SU-DHL-6 (cell line): Measurements from ENCODE around the gene GTF2H1.

Source experiments
- EZH2phosphoT487 ChIP-seq: fragments of 200-600 bp; sonication (generic), shearing (Covaris generic); conservative IDR thresholded peaks from 2 replicates; pipeline ENCODE4 v1.6.1; 2018; ENCODE audit warnings: mild to moderate bottlenecking, antibody characterized with exemption, low read length, moderate library complexity, mixed read lengths
- TF ChIP-seq, protein P1 (sequence below): fragments of 200-600 bp; sonication (generic); IDR thresholded peaks from one replicate; pipeline ENCODE4 v1.5.1; 2017; ENCODE audit warnings: antibody characterized with exemption, mild to moderate bottlenecking, low read length, moderate library complexity; ENCODE audit not compliant: insufficient read depth, poor library complexity, severe bottlenecking

DNA sequence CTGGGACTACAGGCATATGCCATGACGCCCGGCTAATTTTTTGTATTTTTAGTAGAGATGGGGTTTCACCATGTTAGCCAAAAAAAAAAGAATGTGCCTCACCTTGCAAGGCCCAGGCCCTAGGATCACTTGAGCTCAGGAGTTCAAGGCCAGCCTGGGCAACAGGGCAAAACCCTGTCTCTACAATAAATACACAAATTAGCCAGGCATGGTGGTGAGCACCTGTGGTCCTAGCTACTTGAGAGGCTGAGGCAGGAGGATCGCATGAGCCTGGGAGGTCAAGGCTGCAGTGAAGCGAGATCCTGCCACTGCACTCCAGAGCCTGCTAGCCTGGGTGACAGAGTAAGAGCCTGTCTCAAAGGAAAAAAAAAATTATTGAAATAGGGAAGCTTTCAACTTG lies 81.7 kb downstream of the GTF2H1 start:
- TF ChIP-seq, protein P1, sequence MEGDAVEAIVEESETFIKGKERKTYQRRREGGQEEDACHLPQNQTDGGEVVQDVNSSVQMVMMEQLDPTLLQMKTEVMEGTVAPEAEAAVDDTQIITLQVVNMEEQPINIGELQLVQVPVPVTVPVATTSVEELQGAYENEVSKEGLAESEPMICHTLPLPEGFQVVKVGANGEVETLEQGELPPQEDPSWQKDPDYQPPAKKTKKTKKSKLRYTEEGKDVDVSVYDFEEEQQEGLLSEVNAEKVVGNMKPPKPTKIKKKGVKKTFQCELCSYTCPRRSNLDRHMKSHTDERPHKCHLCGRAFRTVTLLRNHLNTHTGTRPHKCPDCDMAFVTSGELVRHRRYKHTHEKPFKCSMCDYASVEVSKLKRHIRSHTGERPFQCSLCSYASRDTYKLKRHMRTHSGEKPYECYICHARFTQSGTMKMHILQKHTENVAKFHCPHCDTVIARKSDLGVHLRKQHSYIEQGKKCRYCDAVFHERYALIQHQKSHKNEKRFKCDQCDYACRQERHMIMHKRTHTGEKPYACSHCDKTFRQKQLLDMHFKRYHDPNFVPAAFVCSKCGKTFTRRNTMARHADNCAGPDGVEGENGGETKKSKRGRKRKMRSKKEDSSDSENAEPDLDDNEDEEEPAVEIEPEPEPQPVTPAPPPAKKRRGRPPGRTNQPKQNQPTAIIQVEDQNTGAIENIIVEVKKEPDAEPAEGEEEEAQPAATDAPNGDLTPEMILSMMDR = no peak
- no peak for TF ChIP-seq EZH2phosphoT487
